Epithelial cell of prostate (primary cell): ENCODE measurements around the gene PCDHB14.
"Not testable (repeated sequence)": the region's sequence is repeated elsewhere in the genome, so short reads cannot be mapped to it uniquely, and the experiment has no call there.

Experiments
- DNase-seq: peaks from one replicate; pipeline ENCODE4 v3.0.0-alpha.2; 2011; ENCODE audit warnings: low read depth, low spot score
- H3K27ac ChIP-seq: fragments of 450-650 bp; 2 replicates; pipeline ENCODE4 v1.5.1; 2017; ENCODE audit warnings: mild to moderate bottlenecking

Gene PCDHB14

GRCh38 chr5:141223112-141223783, at the start of gene PCDHB14:
TSS of gene PCDHB14 (plus strand) at chr5:141223343. CDS start at chr5:141223506, 163 bp downstream.
- DNase-seq = no peak
- H3K27ac ChIP-seq = no peak within 1 kb of the TSS

GRCh38 chr5:141174291-141175104, 48.6 kb upstream of the PCDHB14 start:
- not testable (repeated sequence) for DNase-seq, H3K27ac ChIP-seq

GRCh38 chr5:141175933-141176332, 47.2 kb upstream of the PCDHB14 start:
- DNase-seq = no peak
- H3K27ac ChIP-seq = no peak overlapping the region

GRCh38 chr5:141177577-141178191, 45.5 kb upstream of the PCDHB14 start, which contains the start of gene PCDHB8:
TSS of gene PCDHB8 (plus strand) at chr5:141177790. CDS start at chr5:141178035, 245 bp downstream.
- DNase-seq = not testable (repeated sequence)

GRCh38 chr5:141179371-141179770, 43.8 kb upstream of the PCDHB14 start:
- H3K27ac ChIP-seq = not testable (repeated sequence)

More at GRCh38 chr5:141177577-141178191, 45.5 kb upstream of the PCDHB14 start, which contains the start of gene PCDHB8:
- not testable (repeated sequence) for H3K27ac ChIP-seq

GRCh38 chr5:141179876-141180275, 43.3 kb upstream of the PCDHB14 start:
- DNase-seq, H3K27ac ChIP-seq: not testable (repeated sequence)

More at GRCh38 chr5:141179371-141179770, 43.8 kb upstream of the PCDHB14 start:
- DNase-seq = not testable (repeated sequence)

- DNase-seq = no peak
- H3K27ac ChIP-seq = no peak overlapping the region
Measured at GRCh38 chr5:141180313-141180712, 42.8 kb upstream of the PCDHB14 start.

- no peak within 1 kb of the TSS for H3K27ac ChIP-seq
- no peak for DNase-seq
Measured at GRCh38 chr5:141182248-141182647, 40.9 kb upstream of the PCDHB14 start, which contains the start of gene PCDHB16. TSS of gene PCDHB16 (plus strand) at chr5:141182387. CDS start at chr5:141182560, 173 bp downstream.

- not testable (repeated sequence) for H3K27ac ChIP-seq, DNase-seq
Measured at GRCh38 chr5:141184117-141184855, 38.9 kb upstream of the PCDHB14 start.

- H3K27ac ChIP-seq = no peak within 1 kb of the TSS
- no peak for DNase-seq
Measured at GRCh38 chr5:141186897-141187512, 36.1 kb upstream of the PCDHB14 start, which contains the start of gene PCDHB9. TSS of gene PCDHB9 (plus strand) at chr5:141187161. CDS start at chr5:141187319, 158 bp downstream.

- not testable (repeated sequence) for DNase-seq, H3K27ac ChIP-seq
Measured at GRCh38 chr5:141188682-141189081, 34.5 kb upstream of the PCDHB14 start.

GRCh38 chr5:141189131-141189530, 34.0 kb upstream of the PCDHB14 start:
- not testable (repeated sequence) for H3K27ac ChIP-seq, DNase-seq

- no peak within 1 kb of the TSS for H3K27ac ChIP-seq
Measured at GRCh38 chr5:141192110-141192725, 30.9 kb upstream of the PCDHB14 start, which contains the start of gene PCDHB10. TSS of gene PCDHB10 (plus strand) at chr5:141192353. CDS start at chr5:141192553, 200 bp downstream.

GRCh38 chr5:141194332-141194731, 28.8 kb upstream of the PCDHB14 start:
- DNase-seq, H3K27ac ChIP-seq: not testable (repeated sequence)

More at GRCh38 chr5:141192110-141192725, 30.9 kb upstream of the PCDHB14 start, which contains the start of gene PCDHB10:
- no peak for DNase-seq

- H3K27ac ChIP-seq = no peak overlapping the region
- DNase-seq = no peak
Measured at GRCh38 chr5:141196363-141196762, 26.8 kb upstream of the PCDHB14 start.

GRCh38 chr5:141199359-141200235, 23.5 kb upstream of the PCDHB14 start, which contains the start of gene PCDHB11:
TSS of gene PCDHB11 (plus strand) at chr5:141199627. CDS start at chr5:141199775, 148 bp downstream.
- DNase-seq = no peak
- no peak within 1 kb of the TSS for H3K27ac ChIP-seq

GRCh38 chr5:141201126-141201525, 22.0 kb upstream of the PCDHB14 start:
- not testable (repeated sequence) for H3K27ac ChIP-seq, DNase-seq
